Ectodermal cell (in vitro differentiated cells): ENCODE data around the gene G6PC3.
"Not testable (repeated sequence)": the region's sequence is repeated elsewhere in the genome, so short reads cannot be mapped to it uniquely, and the experiment has no call there.

ENCODE experiments used
- H3K27ac ChIP-seq: 2 replicates; pipeline ENCODE4 v1.7.0; 2013; ENCODE audit warnings: mild to moderate bottlenecking, low read depth, low read length; ENCODE audit not compliant: insufficient read depth, poor library complexity, severe bottlenecking
- H3K27me3 ChIP-seq: 2 replicates; pipeline ENCODE4 v1.7.0; 2013; ENCODE audit warnings: mild to moderate bottlenecking, low read length; ENCODE audit not compliant: insufficient read depth, control insufficient read depth, poor library complexity, severe bottlenecking
- H3K36me3 ChIP-seq: one replicate; pipeline ENCODE4 v1.7.0; 2013; ENCODE audit warnings: low read length; ENCODE audit not compliant: control insufficient read depth, insufficient read depth
- H3K4me1 ChIP-seq: one replicate; pipeline ENCODE4 v1.7.0; 2013; ENCODE audit warnings: low read length; ENCODE audit not compliant: control insufficient read depth, insufficient read depth
- H3K4me3 ChIP-seq: 2 replicates; pipeline ENCODE4 v1.7.0; 2013; ENCODE audit warnings: low read depth, low read length, control low read depth; ENCODE audit not compliant: insufficient read depth
- H3K9me3 ChIP-seq: 2 replicates; pipeline ENCODE4 v1.7.0; 2013; ENCODE audit warnings: mild to moderate bottlenecking, low read length, moderate library complexity; ENCODE audit not compliant: control insufficient read depth
- WGBS, 2 experiments: methylation state at CpG; one replicate each; pipeline ENCODE4 v1.1.7; 2013; ENCODE audit warnings: missing lambda C conversion rate in 2 of 2; 5-methylcytosine and 5-hydroxymethylcytosine counted together

G6PC3 gene

GRCh38 chr17:44092051-44092450 is 21.5 kb downstream of the G6PC3 start:
- no peaks in the 10 kb centered on the region for H3K27me3 ChIP-seq
- H3K36me3 ChIP-seq, result peaks cover 22% of the 10 kb centered on the region
- 94 to 96% methylated on average over 11 of the region's 11 CpGs for WGBS, 2 experiments
- no peak overlapping the region for H3K27ac ChIP-seq
- no peaks in the 10 kb centered on the region for H3K9me3 ChIP-seq
- no peak overlapping the region for H3K4me3 ChIP-seq
- peaks cover 27% of the 10 kb centered on the region for H3K4me1 ChIP-seq

DNA sequence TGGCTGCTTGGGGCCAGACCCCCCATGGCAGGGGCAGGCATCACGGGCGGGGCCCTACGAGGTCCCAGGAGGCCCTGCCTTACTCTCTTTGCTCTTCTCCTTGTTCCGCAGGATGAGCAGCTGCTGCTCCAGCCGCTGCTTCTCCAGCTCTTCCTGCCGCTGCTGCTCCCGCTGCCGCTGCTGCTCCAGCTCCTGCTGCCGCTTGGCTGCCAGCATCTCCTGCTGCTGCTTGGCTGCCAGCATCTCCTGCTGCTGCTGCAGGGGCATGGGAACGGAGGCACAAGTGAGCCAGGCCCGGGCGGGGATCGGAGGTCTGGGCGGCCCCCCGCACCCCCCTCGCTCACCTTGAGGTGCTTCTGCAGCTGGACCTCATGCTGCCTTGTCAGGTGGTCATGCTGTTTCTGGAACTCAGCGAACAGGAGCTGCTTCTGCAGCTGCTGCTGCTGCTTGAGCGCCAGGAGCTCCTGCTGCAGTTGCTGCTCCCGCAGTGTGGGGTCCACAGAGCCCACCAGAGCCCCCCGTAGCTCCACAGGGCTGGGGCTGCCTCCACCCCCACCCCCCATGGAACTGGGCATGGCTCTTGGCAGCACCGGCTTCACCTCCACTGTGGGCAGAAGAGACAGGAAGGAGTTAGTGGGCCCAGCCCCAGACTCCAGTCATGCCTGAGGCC is 22.8 kb downstream of the G6PC3 start:
- Histone ChIP-seq H3K9me3 (no peaks in the 10 kb centered on the region), H3K36me3 (peaks cover 22% of the 10 kb centered on the region), H3K4me3 (no peak overlapping the region), H3K27me3 (no peaks in the 10 kb centered on the region), H3K4me1 (peaks cover 17% of the 10 kb centered on the region), H3K27ac (no peak overlapping the region)
- WGBS, 2 experiments, result 80 to 87% methylated on average over 21 of the region's 21 CpGs

- Histone ChIP-seq H3K27ac (peak overlapping the region; percentile 99), H3K27me3 (no peaks in the 10 kb centered on the region), H3K9me3 (no peaks in the 10 kb centered on the region), H3K4me3 (no peak overlapping the region), H3K4me1 (peaks cover 17% of the 10 kb centered on the region), H3K36me3 (peaks cover 16% of the 10 kb centered on the region)
- WGBS, 2 experiments, result 92 to 93% methylated on average over 7 of the region's 8 CpGs
These were observed 24.3 kb downstream of the G6PC3 start for GRCh38 chr17:44094701-44095387.

DNA sequence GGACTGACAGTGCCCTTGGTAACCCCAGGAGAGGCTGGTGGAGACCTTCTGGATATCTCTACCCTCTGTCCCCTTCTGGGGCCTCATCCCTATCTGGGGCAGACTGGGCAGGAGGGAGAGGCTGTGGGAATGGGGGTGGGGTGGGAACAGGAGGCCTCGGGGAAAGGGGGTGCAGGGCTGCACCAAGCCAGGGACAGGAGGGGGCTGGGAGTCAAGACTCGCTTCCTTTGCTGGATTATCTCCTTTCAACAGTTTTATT is 24.8 kb downstream of the G6PC3 start:
- H3K4me1 ChIP-seq, result peaks cover 17% of the 10 kb centered on the region
- no peaks in the 10 kb centered on the region for H3K27me3 ChIP-seq
- 4 to 5% methylated on average over 2 of the region's 2 CpGs for WGBS, 2 experiments
- peak overlapping the region; percentile 24 for H3K4me3 ChIP-seq
- H3K36me3 ChIP-seq, result peaks cover 16% of the 10 kb centered on the region
- H3K27ac ChIP-seq, result peak overlapping the region; percentile 99
- H3K9me3 ChIP-seq, result no peaks in the 10 kb centered on the region

DNA sequence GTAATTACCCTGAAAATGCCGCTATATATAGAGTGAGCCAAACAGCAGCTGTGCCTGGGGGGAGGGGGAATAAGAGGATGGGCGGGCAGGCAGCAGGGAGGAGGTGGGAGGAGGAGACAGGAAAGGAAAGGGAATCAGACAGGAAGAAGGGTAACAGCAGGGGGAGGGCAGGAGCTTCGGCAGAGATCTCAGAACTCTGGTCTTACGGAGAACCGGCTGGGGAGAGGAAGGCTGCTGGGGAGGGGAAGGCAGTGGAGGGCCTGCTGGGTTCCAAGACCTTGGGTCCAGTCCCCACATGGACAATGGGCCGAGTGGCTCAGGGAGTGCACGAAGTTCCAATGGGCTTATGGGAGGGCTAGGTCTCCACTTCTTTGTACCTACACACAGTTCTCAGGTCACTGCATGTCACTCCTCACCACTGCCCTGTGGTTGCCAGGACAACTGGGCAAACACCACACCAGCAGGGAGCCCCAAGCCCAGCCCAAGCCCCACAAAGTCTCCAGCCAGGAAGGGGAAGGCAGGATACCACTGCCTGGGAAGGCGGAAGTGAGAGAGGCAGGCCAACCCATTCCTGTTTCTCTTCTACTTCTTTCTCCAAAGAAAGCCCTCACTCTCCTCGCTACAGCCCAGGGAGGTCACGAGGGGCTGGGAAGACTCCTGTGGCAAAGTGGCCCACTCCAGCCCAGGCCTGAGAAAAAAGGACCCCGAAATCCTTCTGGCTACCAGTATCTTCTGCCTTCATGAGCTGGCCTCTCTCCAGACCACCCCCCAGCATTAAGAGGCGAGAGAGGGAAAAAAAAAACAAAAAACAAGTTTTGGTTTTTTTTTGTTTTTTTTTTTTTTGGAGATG is 25.3 kb downstream of the G6PC3 start:
- H3K4me3 ChIP-seq, result peak overlapping the region; percentile 24
- 9 to 10% methylated on average over 12 of the region's 12 CpGs for WGBS, 2 experiments
- peak overlapping the region; percentile 99 for H3K27ac ChIP-seq
- H3K36me3 ChIP-seq, result peaks cover 15% of the 10 kb centered on the region
- no peaks in the 10 kb centered on the region for H3K27me3 ChIP-seq
- H3K9me3 ChIP-seq, result no peaks in the 10 kb centered on the region
- peaks cover 17% of the 10 kb centered on the region for H3K4me1 ChIP-seq

DNA sequence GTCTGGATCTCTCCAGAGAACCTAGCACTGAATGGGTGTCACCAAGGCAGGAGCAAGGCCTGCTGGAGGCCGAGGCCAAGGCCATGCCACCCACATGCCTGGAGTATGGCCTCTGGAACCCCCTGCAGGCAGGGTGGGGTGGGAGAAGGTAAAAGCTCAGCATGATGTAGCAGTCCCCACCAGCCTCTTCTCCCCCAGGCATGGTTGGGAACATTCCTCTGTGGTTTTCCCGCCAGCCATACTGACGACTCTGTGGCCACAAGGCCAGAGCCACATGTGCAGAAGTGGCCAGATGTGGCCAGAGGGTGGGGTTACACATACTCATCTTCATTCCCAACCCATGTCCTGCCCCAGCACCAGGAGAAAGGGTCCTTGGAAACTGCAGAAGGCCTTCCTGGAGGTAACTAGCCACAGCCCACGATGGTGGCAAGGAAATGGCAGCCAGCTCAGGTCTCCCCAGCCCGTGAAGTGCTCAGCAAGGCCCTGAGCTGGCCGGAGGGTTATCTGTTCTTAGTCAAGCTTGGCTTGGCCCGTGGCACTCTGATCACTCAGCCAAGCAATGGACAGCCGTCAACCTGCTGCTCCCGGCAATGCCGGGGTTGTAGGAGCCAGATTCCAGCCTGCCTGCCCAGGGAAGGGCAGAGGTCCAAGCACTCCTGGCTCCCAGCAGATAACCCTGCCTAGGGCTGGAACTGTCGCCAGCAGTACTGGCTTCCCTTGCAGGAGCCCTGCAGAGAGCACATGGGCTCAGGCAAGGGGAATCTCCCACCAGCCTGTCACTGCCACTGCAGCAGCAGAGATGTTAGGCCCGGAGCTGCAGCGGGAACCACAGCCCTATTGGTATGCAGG is 26.8 kb downstream of the G6PC3 start:
- H3K36me3 ChIP-seq, result peaks cover under 1% of the 10 kb centered on the region

DNA sequence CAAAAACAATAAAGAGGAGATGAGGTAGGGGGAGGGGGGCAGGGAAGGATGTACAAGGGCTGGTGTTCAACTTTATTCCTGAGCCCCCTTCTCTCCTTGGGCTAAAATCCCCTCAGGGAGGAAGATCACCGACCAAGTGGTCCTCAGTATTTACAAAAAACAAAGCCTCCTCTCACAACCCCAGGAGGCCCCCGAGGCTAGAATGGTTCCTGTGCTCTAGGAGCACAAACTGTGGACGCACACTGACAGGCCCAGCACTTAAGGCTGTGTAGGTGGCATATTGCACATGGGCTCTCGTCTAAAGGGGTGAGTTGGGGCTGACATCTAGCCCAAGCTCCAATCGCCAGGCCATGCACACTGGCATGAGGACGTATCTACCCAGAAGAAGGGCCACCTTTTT is 31.3 kb downstream of the G6PC3 start:
- H3K36me3 ChIP-seq, H3K4me3 ChIP-seq, H3K4me1 ChIP-seq, H3K9me3 ChIP-seq, H3K27me3 ChIP-seq: not testable (repeated sequence)
- H3K27ac ChIP-seq, result peak overlapping the region; percentile 2
- 84 to 89% methylated on average over 5 to 6 of the region's 6 CpGs for WGBS, 2 experiments

More for the DNA sequence above, 26.8 kb downstream of the G6PC3 start:
- H3K4me1 ChIP-seq, result peaks cover 17% of the 10 kb centered on the region
- no peaks in the 10 kb centered on the region for H3K9me3 ChIP-seq
- no peak overlapping the region for H3K27ac ChIP-seq
- 87% methylated on average over 13 of the region's 13 CpGs for WGBS, 2 experiments
- no peak overlapping the region for H3K4me3 ChIP-seq
- no peaks in the 10 kb centered on the region for H3K27me3 ChIP-seq

- Histone ChIP-seq H3K27ac (no peak overlapping the region), H3K9me3 (no peaks in the 10 kb centered on the region)
- WGBS, 2 experiments, result 90% methylated on average over 16 of the region's 16 CpGs
These were observed 32.5 kb downstream of the G6PC3 start for GRCh38 chr17:44102849-44103622.

GRCh38 chr17:44105483-44105882 is 34.9 kb downstream of the G6PC3 start:
- H3K36me3 ChIP-seq, result no peaks in the 10 kb centered on the region
- no peaks in the 10 kb centered on the region for H3K27me3 ChIP-seq
- no peak overlapping the region for H3K27ac ChIP-seq
- H3K9me3 ChIP-seq, result no peaks in the 10 kb centered on the region
- peaks cover 9% of the 10 kb centered on the region for H3K4me1 ChIP-seq
- H3K4me3 ChIP-seq, result no peak overlapping the region
- WGBS, 2 experiments, result 76 to 78% methylated on average over 3 of the region's 3 CpGs

More at GRCh38 chr17:44102849-44103622, 32.5 kb downstream of the G6PC3 start:
- Histone ChIP-seq H3K27me3 (no peaks in the 10 kb centered on the region), H3K4me1 (peaks cover 8% of the 10 kb centered on the region), H3K36me3 (no peaks in the 10 kb centered on the region), H3K4me3 (no peak overlapping the region)
